Lung (tissue), 12 donors: ENCODE measurements around the gene TRABD. TPM values are rescaled to one million over a fixed set of nuclear protein-coding genes. Genes with fewer than 3 reads are reported as not detected.
"Not testable (repeated sequence)": the region's sequence is repeated elsewhere in the genome, so short reads cannot be mapped to it uniquely, and the experiment has no call there.

Experiments used
- ATAC-seq: fragments of 200-7000 bp; cut with Tn5 transposase; one replicate; pipeline ENCODE4 v1.9.1; 2020; ENCODE audit warnings: moderate number of reproducible peaks; ENCODE audit not compliant: insufficient read depth, low FRiP score
- DNase-seq, 3 donors: peaks; one replicate each; pipeline ENCODE4 v3.0.0-alpha.2; 2013 to 2017
- H3K27ac ChIP-seq, 2 donors: one replicate each; pipeline ENCODE4 v1.5.1; 2013; ENCODE audit warnings: mild to moderate bottlenecking in 2 of 2, moderate library complexity in 2 of 2, control low read depth in 1 of 2, inconsistent platforms in 1 of 2, low read depth in 1 of 2, low read length in 1 of 2
- H3K27me3 ChIP-seq, 3 donors: one replicate each; pipeline ENCODE4 v1.5.1; 2013; ENCODE audit warnings: low read length in 2 of 3; ENCODE audit not compliant: control insufficient read depth in 3 of 3, insufficient read depth in 3 of 3
- H3K36me3 ChIP-seq, 4 donors: one replicate each; pipeline ENCODE4 v1.5.1; 2013; ENCODE audit warnings: low read length in 4 of 4, mild to moderate bottlenecking in 1 of 4, moderate library complexity in 1 of 4; ENCODE audit not compliant: control insufficient read depth in 4 of 4, insufficient read depth in 4 of 4
- H3K4me1 ChIP-seq, 5 donors: one replicate each; pipeline ENCODE4 v1.5.1; 2013; ENCODE audit warnings: low read length in 5 of 5, mild to moderate bottlenecking in 2 of 5, moderate library complexity in 1 of 5; ENCODE audit not compliant: control insufficient read depth in 5 of 5, insufficient read depth in 5 of 5
- H3K4me3 ChIP-seq: one replicate; pipeline ENCODE4 v1.5.1; 2013; ENCODE audit warnings: mild to moderate bottlenecking, control low read depth, moderate library complexity
- H3K9ac ChIP-seq, 2 donors: one replicate each; pipeline ENCODE4 v1.5.1; 2013; ENCODE audit warnings: low read length in 2 of 2, control low read depth in 1 of 2; ENCODE audit not compliant: insufficient read depth in 1 of 2
- H3K9me3 ChIP-seq, 4 donors: one replicate each; pipeline ENCODE4 v1.5.1; 2013; ENCODE audit warnings: low read length in 3 of 4, mild to moderate bottlenecking in 1 of 4, moderate library complexity in 1 of 4; ENCODE audit not compliant: control insufficient read depth in 4 of 4, insufficient read depth in 3 of 4
- CTCF ChIP-seq: IDR thresholded peaks from 2 replicates; pipeline ENCODE4 v1.5.1; 2012; ENCODE audit warnings: mild to moderate bottlenecking; ENCODE audit errors: control extremely low read depth, extremely low read depth
- WGBS, 2 donors: extraction: QIAGEN DNeasy Blood & Tissue Kit; methylation state at CpG; one replicate each; pipeline ENCODE4 v1.1.7; 2013; 5-methylcytosine and 5-hydroxymethylcytosine counted together
- polyA plus RNA-seq, 2 donors: library from polyadenylated mRNA; stranded (reverse); fragments of 200-250 nt; gene quantifications; one replicate each; pipeline ENCODE4 v1.2.1, GENCODE V29; 2013
- total RNA-seq, 2 donors: library from RNA; depleted of rRNA in 1 of 2; stranded (reverse); fragments of >200 nt in 1 of 2; gene quantifications; one replicate each; pipeline ENCODE4 v1.2.1, GENCODE V29; 2014 to 2021
- donor health status: control.
- donor health status: control.
- donor health status: Bipolar disorder and iron deficiency.
- donor health status: healthy.
- donor health status: DM: yes; HTN: yes; CAD: no.

The TRABD gene
- total and polyA plus RNA-seq, 4 donors: 16.2 to 72.7 (median 62.2) TPM

GRCh38 chr22:50203288-50203687 is 17.6 kb downstream of the TRABD start:
- Histone ChIP-seq H3K4me1 (peaks cover 0 to 17% (median 0%) of the 10 kb centered on the region in 5 donors), H3K27me3 (no peaks in the 10 kb centered on the region), H3K9me3 (no peaks in the 10 kb centered on the region), H3K27ac (no peak overlapping the region), H3K4me3 (no peak overlapping the region), H3K9ac (no peak overlapping the region), H3K36me3 (peaks cover 0 to 26% (median 17%) of the 10 kb centered on the region in 4 donors)
- ATAC-seq (no peak), DNase-seq (no peak)
- TF ChIP-seq CTCF: no peak
- WGBS, 2 donors: 97% methylated on average over 1 of the region's 1 CpG

GRCh38 chr22:50204571-50204970 is 18.9 kb downstream of the TRABD start:
- ATAC-seq (no peak), DNase-seq (no peak)
- Histone ChIP-seq H3K4me1 (peaks cover 0 to 16% (median 0%) of the 10 kb centered on the region in 5 donors), H3K9me3 (no peaks in the 10 kb centered on the region), H3K4me3 (no peak overlapping the region), H3K36me3 (peaks cover 3 to 33% (median 17%) of the 10 kb centered on the region in 4 donors), H3K9ac (no peak overlapping the region), H3K27ac (no peak overlapping the region), H3K27me3 (no peaks in the 10 kb centered on the region)
- TF ChIP-seq CTCF: no peak
- 69 to 85% methylated on average over 7 of the region's 7 CpGs for WGBS, 2 donors

GRCh38 chr22:50204998-50205397 is 19.3 kb downstream of the TRABD start:
- DNase-seq, ATAC-seq, H3K27me3 ChIP-seq, H3K27ac ChIP-seq, H3K4me3 ChIP-seq, H3K9me3 ChIP-seq, H3K9ac ChIP-seq: not testable (repeated sequence)
- Histone ChIP-seq H3K4me1 (peaks cover 0 to 12% (median 0%) of the 10 kb centered on the region in 5 donors), H3K36me3 (peaks cover 3 to 34% (median 18%) of the 10 kb centered on the region in 4 donors)
- 79 to 84% methylated on average over 9 of the region's 9 CpGs for WGBS, 2 donors

GRCh38 chr22:50205781-50206569 is 20.3 kb downstream of the TRABD start:
- Histone ChIP-seq H3K27me3 (no peaks in the 10 kb centered on the region), H3K36me3 (peaks cover 4 to 44% (median 26%) of the 10 kb centered on the region in 4 donors), H3K4me1 (peaks cover 0 to 11% (median 0%) of the 10 kb centered on the region in 5 donors), H3K9me3 (no peaks in the 10 kb centered on the region), H3K4me3 (no peak overlapping the region), H3K9ac (no peak overlapping the region), H3K27ac (no peak overlapping the region)
- WGBS, 2 donors: 95 to 96% methylated on average over 45 of the region's 45 CpGs
- TF ChIP-seq CTCF: no peak
- ATAC-seq (no peak), DNase-seq (no peak)
